Sigmoid colon (tissue), 7 donors: ENCODE data around the gene HACD4. TPM values are rescaled to one million over a fixed set of nuclear protein-coding genes. Genes with fewer than 3 reads are reported as not detected.

Experiments
- DNase-seq: peaks from one replicate; pipeline ENCODE4 v3.0.0-alpha.2; 2019
- H3K27ac ChIP-seq, 4 donors: fragments of 200-600 bp; sonication (generic); one replicate each; pipeline ENCODE4 v1.5.1; 2016 to 2019; ENCODE audit warnings: mild to moderate bottlenecking in 1 of 4
- H3K27me3 ChIP-seq, 3 donors: fragments of 200-600 bp; sonication (generic); one replicate each; pipeline ENCODE4 v1.5.1; 2019; ENCODE audit warnings: mild to moderate bottlenecking in 1 of 3
- H3K36me3 ChIP-seq, 4 donors: fragments of 200-600 bp; sonication (generic); one replicate each; pipeline ENCODE4 v1.5.1; 2016 to 2019
- H3K4me1 ChIP-seq, 4 donors: fragments of 200-600 bp; sonication (generic); one replicate each; pipeline ENCODE4 v1.5.1; 2017 to 2019
- H3K4me3 ChIP-seq, 4 donors: fragments of 200-600 bp; sonication (generic); one replicate each; pipeline ENCODE4 v1.5.1; 2017 to 2019; ENCODE audit warnings: mild to moderate bottlenecking in 2 of 4, moderate library complexity in 1 of 4
- H3K9me3 ChIP-seq, 4 donors: fragments of 200-600 bp in 3 of 4; sonication (generic) in 3 of 4; one replicate each; pipeline versions ENCODE4 v1.5.1 to v1.6.1; 2013 to 2019
- EP300 ChIP-seq, 4 donors: sonication (generic); formaldehyde crosslinking; IDR thresholded peaks; one replicate each; pipeline ENCODE4 v1.6.1; 2017; ENCODE audit warnings: antibody characterized with exemption in 4 of 4
- POLR2A ChIP-seq, 2 donors: fragments of 450-650 bp; IDR thresholded peaks; one replicate each; pipeline ENCODE4 v1.6.1; 2016; ENCODE audit warnings: antibody characterized with exemption in 2 of 2, mild to moderate bottlenecking in 2 of 2, moderate library complexity in 2 of 2
- POLR2AphosphoS5 ChIP-seq, 4 donors: sonication (generic); formaldehyde crosslinking; IDR thresholded peaks; one replicate each; pipeline ENCODE4 v1.6.1; 2017; ENCODE audit warnings: antibody characterized with exemption in 4 of 4
- WGBS, 2 donors: extraction: QIAGEN DNeasy Blood & Tissue Kit; methylation state at CpG; one replicate each; pipeline ENCODE4 v1.1.7; 2013; 5-methylcytosine and 5-hydroxymethylcytosine counted together
- intact Hi-C: fragments of 100-400 bp; cut with DNase I; formaldehyde crosslinking; loops from one replicate; pipeline ENCODE4 v1.15.1; 2023
- polyA plus RNA-seq, 3 donors: library from polyadenylated mRNA; stranded (reverse); fragments of 200-250 nt; gene quantifications; one replicate each; pipeline ENCODE4 v1.2.3, GENCODE V29; 2013
- total RNA-seq, 4 donors: library from RNA; depleted of rRNA; stranded (reverse); fragments of >200 nt; gene quantifications; one replicate each; pipeline ENCODE4 v1.1.0, GENCODE V29; 2016
- TF ChIP-seq, protein P1 (sequence below), 4 experiments: fragments of 450-650 bp in 3 of 4; fragments of 200-600 bp in 1 of 4; IDR thresholded peaks; one replicate each; pipeline ENCODE4 v1.5.1; 2016 to 2019; ENCODE audit warnings: antibody characterized with exemption in 4 of 4, mild to moderate bottlenecking in 3 of 4, moderate library complexity in 2 of 4
- donor health status: healthy with polysubstance abuse.
- donor health status: Bipolar disorder and iron deficiency.
- donor health status: healthy.

The HACD4 gene
- total and polyA plus RNA-seq, 7 donors, result 1.4 to 14.7 (median 8.8) TPM

- Histone ChIP-seq H3K9me3 (no peaks in the 10 kb centered on the region), H3K36me3 (no peaks in the 10 kb centered on the region), H3K27ac (peak overlapping the region; percentile 8 to 65 (median 47)), H3K4me1 (peaks cover 0 to 28% (median 15%) of the 10 kb centered on the region in 4 donors), H3K4me3 (no peak overlapping the region), H3K27me3 (no peaks in the 10 kb centered on the region)
- DNase-seq, result no peak
- TF ChIP-seq EP300 (IDR thresholded peaks at IDR 0.05) (no peak), POLR2AphosphoS5 (IDR thresholded peaks at IDR 0.05) (no peak), POLR2A (IDR thresholded peaks at IDR 0.05) (no peak)
- TF ChIP-seq, protein P1, sequence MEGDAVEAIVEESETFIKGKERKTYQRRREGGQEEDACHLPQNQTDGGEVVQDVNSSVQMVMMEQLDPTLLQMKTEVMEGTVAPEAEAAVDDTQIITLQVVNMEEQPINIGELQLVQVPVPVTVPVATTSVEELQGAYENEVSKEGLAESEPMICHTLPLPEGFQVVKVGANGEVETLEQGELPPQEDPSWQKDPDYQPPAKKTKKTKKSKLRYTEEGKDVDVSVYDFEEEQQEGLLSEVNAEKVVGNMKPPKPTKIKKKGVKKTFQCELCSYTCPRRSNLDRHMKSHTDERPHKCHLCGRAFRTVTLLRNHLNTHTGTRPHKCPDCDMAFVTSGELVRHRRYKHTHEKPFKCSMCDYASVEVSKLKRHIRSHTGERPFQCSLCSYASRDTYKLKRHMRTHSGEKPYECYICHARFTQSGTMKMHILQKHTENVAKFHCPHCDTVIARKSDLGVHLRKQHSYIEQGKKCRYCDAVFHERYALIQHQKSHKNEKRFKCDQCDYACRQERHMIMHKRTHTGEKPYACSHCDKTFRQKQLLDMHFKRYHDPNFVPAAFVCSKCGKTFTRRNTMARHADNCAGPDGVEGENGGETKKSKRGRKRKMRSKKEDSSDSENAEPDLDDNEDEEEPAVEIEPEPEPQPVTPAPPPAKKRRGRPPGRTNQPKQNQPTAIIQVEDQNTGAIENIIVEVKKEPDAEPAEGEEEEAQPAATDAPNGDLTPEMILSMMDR (IDR thresholded peaks at IDR 0.05), result no peak
- intact Hi-C loops, result no loop called here
- 61 to 85% methylated on average over 2 of the region's 2 CpGs for WGBS, 2 donors
These were observed 33.9 kb downstream of the HACD4 start for GRCh38 chr9:20997503-20998076.

GRCh38 chr9:20996809-20997208 lies 34.6 kb downstream of the HACD4 start:
- DNase-seq, result no peak
- no peaks in the 10 kb centered on the region for H3K9me3 ChIP-seq
- peaks cover 0 to 28% (median 15%) of the 10 kb centered on the region in 4 donors for H3K4me1 ChIP-seq
- intact Hi-C loops, result no loop called here
- TF ChIP-seq POLR2AphosphoS5 (IDR thresholded peaks at IDR 0.05) (no peak), EP300 (IDR thresholded peaks at IDR 0.05) (no peak), POLR2A (IDR thresholded peaks at IDR 0.05) (no peak)
- TF ChIP-seq, protein P1 (IDR thresholded peaks at IDR 0.05), result no peak
- 81 to 95% methylated on average over 2 of the region's 2 CpGs for WGBS, 2 donors
- no peaks in the 10 kb centered on the region for H3K36me3 ChIP-seq
- H3K4me3 ChIP-seq, result no peak overlapping the region
- H3K27ac ChIP-seq, result no peak overlapping the region
- H3K27me3 ChIP-seq, result no peaks in the 10 kb centered on the region

DNA sequence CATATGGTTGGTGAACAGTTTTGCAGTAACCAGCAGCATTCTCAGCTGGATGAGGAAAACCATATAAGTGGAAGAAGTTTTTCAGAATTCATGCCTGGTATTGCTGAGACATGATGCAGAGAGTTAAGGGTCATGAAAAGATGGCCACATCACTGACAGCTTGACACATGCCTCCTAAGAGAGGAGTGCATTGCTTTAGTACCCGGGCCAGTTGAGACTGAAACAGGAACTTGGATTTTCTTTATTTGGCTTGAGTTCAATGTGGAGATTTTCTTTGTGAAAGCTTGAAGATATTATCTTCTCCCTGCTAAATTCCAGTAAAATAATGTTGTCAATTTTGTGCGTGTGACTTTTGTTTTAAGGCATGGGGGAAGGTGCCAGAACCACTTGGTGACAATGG lies 35.8 kb downstream of the HACD4 start:
- TF ChIP-seq EP300 (IDR thresholded peaks at IDR 0.05) (no peak), POLR2A (IDR thresholded peaks at IDR 0.05) (no peak), POLR2AphosphoS5 (IDR thresholded peaks at IDR 0.05) (no peak)
- TF ChIP-seq, protein P1 (IDR thresholded peaks at IDR 0.05), result no peak
- 76 to 93% methylated on average over 2 of the region's 2 CpGs for WGBS, 2 donors
- no peaks in the 10 kb centered on the region for H3K27me3 ChIP-seq
- no peak overlapping the region for H3K4me3 ChIP-seq
- H3K36me3 ChIP-seq, result peaks cover 0 to 2% (median under 1%) of the 10 kb centered on the region in 4 donors
- no peak overlapping the region for H3K27ac ChIP-seq
- intact Hi-C loops, result no loop called here
- H3K9me3 ChIP-seq, result no peaks in the 10 kb centered on the region
- H3K4me1 ChIP-seq, result peaks cover 0 to 28% (median 15%) of the 10 kb centered on the region in 4 donors
- no peak for DNase-seq

DNA sequence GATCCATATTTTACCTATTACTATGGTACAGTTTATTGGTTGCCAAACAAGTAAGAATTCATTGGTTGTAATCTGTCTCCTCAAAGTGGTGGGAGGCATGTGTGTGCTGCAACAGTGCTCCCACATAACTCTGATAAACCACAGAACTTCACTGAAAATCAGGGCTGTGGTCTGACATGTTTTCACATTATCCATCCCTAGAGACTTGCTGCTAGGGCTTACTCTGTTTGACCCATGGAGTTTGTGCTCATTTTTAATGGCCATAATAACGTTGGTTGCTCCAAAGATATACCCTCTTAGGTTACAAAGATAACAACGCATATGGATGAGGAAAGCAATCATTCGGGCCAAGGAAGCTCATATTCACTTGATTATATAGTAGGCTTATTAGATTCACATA lies 37.0 kb downstream of the HACD4 start:
- 87 to 89% methylated on average over 3 of the region's 3 CpGs for WGBS, 2 donors
- intact Hi-C loops, result no loop called here
- Histone ChIP-seq H3K4me1 (peaks cover 0 to 33% (median 15%) of the 10 kb centered on the region in 4 donors), H3K9me3 (no peaks in the 10 kb centered on the region), H3K36me3 (peaks cover 0 to 8% (median 6%) of the 10 kb centered on the region in 4 donors), H3K27me3 (no peaks in the 10 kb centered on the region), H3K4me3 (no peak overlapping the region), H3K27ac (no peak overlapping the region)
- DNase-seq, result no peak
- no peak for TF ChIP-seq POLR2AphosphoS5 (IDR thresholded peaks at IDR 0.05)
- TF ChIP-seq POLR2A (IDR thresholded peaks at IDR 0.05), result no peak
- no peak for TF ChIP-seq EP300 (IDR thresholded peaks at IDR 0.05)
- TF ChIP-seq, protein P1 (IDR thresholded peaks at IDR 0.05), result no peak

DNA sequence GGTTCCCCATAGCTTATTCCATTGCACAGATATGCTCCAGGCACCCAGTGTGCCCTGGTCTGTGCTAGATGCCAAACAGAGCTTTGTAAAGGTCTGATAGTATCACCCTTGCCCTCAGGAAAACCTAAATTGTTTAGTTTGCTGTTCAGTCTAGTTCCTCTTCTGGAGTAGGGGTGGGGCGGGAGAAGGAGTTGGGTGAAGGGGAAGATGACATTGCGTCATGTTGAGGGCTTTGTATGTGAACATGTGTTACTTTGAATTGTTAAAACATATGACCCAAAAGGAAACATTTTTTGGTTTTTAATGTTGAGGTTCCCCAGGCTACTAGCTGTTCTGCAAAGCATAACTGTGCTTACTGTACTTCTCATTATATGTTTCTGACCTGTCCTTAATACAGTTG lies 40.6 kb downstream of the HACD4 start:
- Histone ChIP-seq H3K27me3 (no peaks in the 10 kb centered on the region), H3K36me3 (peaks cover 0 to 8% (median 6%) of the 10 kb centered on the region in 4 donors), H3K27ac (no peak overlapping the region), H3K4me3 (no peak overlapping the region), H3K4me1 (peaks cover 0 to 14% (median 4%) of the 10 kb centered on the region in 4 donors), H3K9me3 (no peaks in the 10 kb centered on the region)
- intact Hi-C loops, result no loop called here
- DNase-seq, result peak; percentile 65
- TF ChIP-seq, protein P1 (IDR thresholded peaks at IDR 0.05), result no peak
- TF ChIP-seq POLR2A (IDR thresholded peaks at IDR 0.05) (no peak), EP300 (IDR thresholded peaks at IDR 0.05) (no peak), POLR2AphosphoS5 (IDR thresholded peaks at IDR 0.05) (peak in 1 of 4 donors; percentile 27)
- 77 to 92% methylated on average over 2 of the region's 2 CpGs for WGBS, 2 donors
